ENCODE results near the gene ZNF462.

Gene ZNF462

GRCh38 chr9:106864373-106865143 lies 1.6 kb downstream of the ZNF462 start:
- peak; percentile 79 for DNase-seq

GRCh38 chr9:106866243-106866642 lies 3.3 kb downstream of the ZNF462 start:
- DNase-seq = peak; percentile 55

- DNase-seq = no peak
Observed at GRCh38 chr9:106867286-106867685, 4.3 kb downstream of the ZNF462 start.

- no peak for DNase-seq
Observed at GRCh38 chr9:106868087-106868486, 5.1 kb downstream of the ZNF462 start.

GRCh38 chr9:106868565-106868964 lies 5.6 kb downstream of the ZNF462 start:
- no peak for DNase-seq

GRCh38 chr9:106869028-106869427 lies 6.1 kb downstream of the ZNF462 start:
- DNase-seq = no peak

GRCh38 chr9:106869458-106869857 lies 6.5 kb downstream of the ZNF462 start:
- no peak for DNase-seq

- DNase-seq = no peak
Observed at GRCh38 chr9:106872641-106873040, 9.7 kb downstream of the ZNF462 start.

GRCh38 chr9:106874031-106874430 lies 11.1 kb downstream of the ZNF462 start:
- DNase-seq = no peak

GRCh38 chr9:106874652-106875051 lies 11.7 kb downstream of the ZNF462 start:
- peak; percentile 30 for DNase-seq

GRCh38 chr9:106875529-106875928 lies 12.6 kb downstream of the ZNF462 start:
- DNase-seq = no peak

GRCh38 chr9:106877345-106877744 lies 14.4 kb downstream of the ZNF462 start:
- DNase-seq = no peak

GRCh38 chr9:106878081-106878837 lies 15.3 kb downstream of the ZNF462 start:
- DNase-seq = peak; percentile 84

- DNase-seq = peak; percentile 98
Observed at GRCh38 chr9:106878934-106879333, 16.0 kb downstream of the ZNF462 start.

- DNase-seq = peak; percentile 87
Observed at GRCh38 chr9:106879439-106879882, 16.5 kb downstream of the ZNF462 start.

- DNase-seq = no peak
Observed at GRCh38 chr9:106880081-106880480, 17.1 kb downstream of the ZNF462 start.

GRCh38 chr9:106880863-106881262 lies 17.9 kb downstream of the ZNF462 start:
- DNase-seq = no peak

GRCh38 chr9:106883030-106883429 lies 20.1 kb downstream of the ZNF462 start:
- DNase-seq = no peak

GRCh38 chr9:106883626-106884190 lies 20.7 kb downstream of the ZNF462 start:
- DNase-seq = no peak

GRCh38 chr9:106885451-106885850 lies 22.5 kb downstream of the ZNF462 start:
- DNase-seq = no peak

- DNase-seq = no peak
Observed at GRCh38 chr9:106886111-106887046, 23.4 kb downstream of the ZNF462 start.

- DNase-seq = no peak
Observed at GRCh38 chr9:106887066-106887465, 24.1 kb downstream of the ZNF462 start.

Data from NCI-H69 (cell line).